Sigmoid colon (tissue), 4 donors: ENCODE measurements around the gene ZG16B.

Experiments used
- CTCF ChIP-seq, 4 experiments: fragments of 450-650 bp in 3 of 4; fragments of 200-600 bp in 1 of 4; IDR thresholded peaks; one replicate each; pipeline ENCODE4 v1.5.1; 2016 to 2019; ENCODE audit warnings: antibody characterized with exemption in 4 of 4, mild to moderate bottlenecking in 3 of 4, moderate library complexity in 2 of 4
- POLR2A ChIP-seq, 2 donors: fragments of 450-650 bp; IDR thresholded peaks; one replicate each; pipeline ENCODE4 v1.6.1; 2016; ENCODE audit warnings: antibody characterized with exemption in 2 of 2, mild to moderate bottlenecking in 2 of 2, moderate library complexity in 2 of 2
- POLR2AphosphoS5 ChIP-seq, 4 donors: sonication (generic); formaldehyde crosslinking; IDR thresholded peaks; one replicate each; pipeline ENCODE4 v1.6.1; 2017; ENCODE audit warnings: antibody characterized with exemption in 4 of 4

- TF ChIP-seq POLR2AphosphoS5 (IDR thresholded peaks at IDR 0.05) (no peak), CTCF (IDR thresholded peaks at IDR 0.05) (no peak), POLR2A (IDR thresholded peaks at IDR 0.05) (no peak)
Measured at GRCh38 chr16:2852731-2853507, 22.8 kb downstream of the ZG16B start.
